ENCODE data around the gene ZNF155. TPM values are rescaled to one million over a fixed set of nuclear protein-coding genes. Genes with fewer than 3 reads are reported as not detected.
"Not testable (repeated sequence)": the region's sequence is repeated elsewhere in the genome, so short reads cannot be mapped to it uniquely, and the experiment has no call there.

The ZNF155 gene
- total and polyA plus RNA-seq, 7 donors = 1.8 to 8.2 (median 5.5) TPM

- H3K4me1 ChIP-seq = peaks cover 0 to 3% (median 0%) of the 10 kb centered on the region in 4 donors
- H3K36me3 ChIP-seq = no peaks in the 10 kb centered on the region
- no peak for DNase-seq
- intact Hi-C loops (cut with DNase I) = no loop called here
- no peak overlapping the region for H3K4me3 ChIP-seq
- 81% methylated on average over 4 of the region's 4 CpGs for WGBS, 2 donors
- H3K27me3 ChIP-seq = no peaks in the 10 kb centered on the region
- no peaks in the 10 kb centered on the region for H3K9me3 ChIP-seq
- TF ChIP-seq POLR2AphosphoS5 (IDR thresholded peaks at IDR 0.05) = no peak
- no peak for TF ChIP-seq EP300 (IDR thresholded peaks at IDR 0.05)
- no peak for TF ChIP-seq CTCF (IDR thresholded peaks at IDR 0.05)
- H3K27ac ChIP-seq = no peak overlapping the region
These were observed 43.3 kb upstream of the ZNF155 start for GRCh38 chr19:43940719-43941118.

GRCh38 chr19:43941209-43941608 is 42.8 kb upstream of the ZNF155 start:
- no peaks in the 10 kb centered on the region for H3K27me3 ChIP-seq

GRCh38 chr19:43947412-43947811 is 36.6 kb upstream of the ZNF155 start:
- 0% methylated on average over 1 of the region's 1 CpG for WGBS, 2 donors
- H3K9me3 ChIP-seq = peaks cover 2 to 12% (median 3%) of the 10 kb centered on the region in 4 donors
- H3K27me3 ChIP-seq; H3K36me3 ChIP-seq; DNase-seq; H3K27ac ChIP-seq; H3K4me3 ChIP-seq; H3K4me1 ChIP-seq; intact Hi-C loops (cut with DNase I): not testable (repeated sequence)

More at GRCh38 chr19:43941209-43941608, 42.8 kb upstream of the ZNF155 start:
- Histone ChIP-seq H3K9me3 (no peaks in the 10 kb centered on the region), H3K36me3 (no peaks in the 10 kb centered on the region), H3K27ac (no peak overlapping the region), H3K4me1 (no peaks in the 10 kb centered on the region), H3K4me3 (no peak overlapping the region)
- DNase-seq = no peak
- TF ChIP-seq EP300 (IDR thresholded peaks at IDR 0.05) (no peak), POLR2AphosphoS5 (IDR thresholded peaks at IDR 0.05) (no peak), POLR2A (IDR thresholded peaks at IDR 0.05) (no peak), CTCF (IDR thresholded peaks at IDR 0.05) (no peak)
- intact Hi-C loops (cut with DNase I) = no loop called here
- 66 to 72% methylated on average over 5 of the region's 5 CpGs for WGBS, 2 donors

GRCh38 chr19:43949803-43950202 is 34.2 kb upstream of the ZNF155 start:
- DNase-seq, H3K4me3 ChIP-seq, H3K27ac ChIP-seq, H3K4me1 ChIP-seq, H3K27me3 ChIP-seq, H3K36me3 ChIP-seq: not testable (repeated sequence)
- intact Hi-C loops (cut with DNase I) = loop anchor here (2.0 kb wide), 1 partner anchor 53 kb away; the partner anchor contains the start of gene ZNF230
- WGBS, 2 donors = 93% methylated on average over 2 of the region's 2 CpGs
- peaks cover 3 to 12% (median 6%) of the 10 kb centered on the region in 4 donors for H3K9me3 ChIP-seq

- peaks cover 3 to 17% (median 11%) of the 10 kb centered on the region in 4 donors for H3K9me3 ChIP-seq
- WGBS, 2 donors = 1% methylated on average over 40 of the region's 40 CpGs
- H3K27ac ChIP-seq = peak within 1 kb of the TSS; percentile 76 to 83 (median 80)
These were observed 32.9 kb upstream of the ZNF155 start, which contains the start of gene ZNF221 for GRCh38 chr19:43950834-43951645. ZNF221 (plus strand) TSS chr19:43951228; CDS start chr19:43962727, 11,499 bp downstream.

More at GRCh38 chr19:43950834-43951645, 32.9 kb upstream of the ZNF155 start, which contains the start of gene ZNF221:
- peak; percentile 96 for DNase-seq
- peaks cover 0 to 3% (median 0%) of the 10 kb centered on the region in 3 donors for H3K27me3 ChIP-seq
- H3K4me1 ChIP-seq = no peaks in the 10 kb centered on the region
- intact Hi-C loops (cut with DNase I) = loop anchor here (1.0 to 2.0 kb wide), 2 partner anchors 16 to 52 kb away; partner anchors contain the start of genes ZNF230 and ZNF45
- H3K4me3 ChIP-seq = peak within 1 kb of the TSS; percentile 47 to 77 (median 63)
- H3K36me3 ChIP-seq = peaks cover 0 to 13% (median 0%) of the 10 kb centered on the region in 4 donors
- TF ChIP-seq POLR2AphosphoS5 (IDR thresholded peaks at IDR 0.05) = peak; percentile 58 to 85 (median 76)
- TF ChIP-seq CTCF (IDR thresholded peaks at IDR 0.05) = peak in 3 of 4 experiments; percentile 33 to 47 (median 42)
- no peak for TF ChIP-seq POLR2A (IDR thresholded peaks at IDR 0.05)
- TF ChIP-seq EP300 (IDR thresholded peaks at IDR 0.05) = no peak

Data from sigmoid colon (tissue), 7 donors.